NCI-H2171 (cell line): ENCODE data around the gene PIBF1.
A peak's percentile ranks its signal among the peaks of the same experiment; 100 is the strongest.
"Not testable (repeated sequence)": the region's sequence is repeated elsewhere in the genome, so short reads cannot be mapped to it uniquely, and the experiment has no call there.

Experiments used
- DNase-seq: peaks from one replicate; lab custom pipeline; 2025; lab: John Stamatoyannopoulos, UW

Gene PIBF1

DNA sequence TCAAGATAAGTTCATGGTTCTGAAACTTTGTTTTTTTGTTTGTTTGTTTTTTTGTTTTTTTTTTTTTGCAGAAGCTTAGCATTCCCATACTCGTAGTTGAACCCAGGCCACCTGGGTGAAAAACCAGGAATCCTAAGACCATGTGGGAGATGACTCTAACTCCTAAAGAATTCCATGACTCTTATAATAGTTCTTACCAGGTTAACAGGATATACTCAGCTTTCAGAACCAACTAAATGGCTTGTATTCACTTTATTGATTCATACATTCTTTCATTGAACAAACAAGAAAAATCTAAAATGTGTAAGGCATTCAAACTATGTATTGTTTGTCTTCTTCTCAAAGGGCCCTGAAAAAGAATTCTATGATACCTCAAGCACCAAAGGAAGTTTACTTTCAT is 236.4 kb downstream of the PIBF1 start:
- no peak for DNase-seq

DNA sequence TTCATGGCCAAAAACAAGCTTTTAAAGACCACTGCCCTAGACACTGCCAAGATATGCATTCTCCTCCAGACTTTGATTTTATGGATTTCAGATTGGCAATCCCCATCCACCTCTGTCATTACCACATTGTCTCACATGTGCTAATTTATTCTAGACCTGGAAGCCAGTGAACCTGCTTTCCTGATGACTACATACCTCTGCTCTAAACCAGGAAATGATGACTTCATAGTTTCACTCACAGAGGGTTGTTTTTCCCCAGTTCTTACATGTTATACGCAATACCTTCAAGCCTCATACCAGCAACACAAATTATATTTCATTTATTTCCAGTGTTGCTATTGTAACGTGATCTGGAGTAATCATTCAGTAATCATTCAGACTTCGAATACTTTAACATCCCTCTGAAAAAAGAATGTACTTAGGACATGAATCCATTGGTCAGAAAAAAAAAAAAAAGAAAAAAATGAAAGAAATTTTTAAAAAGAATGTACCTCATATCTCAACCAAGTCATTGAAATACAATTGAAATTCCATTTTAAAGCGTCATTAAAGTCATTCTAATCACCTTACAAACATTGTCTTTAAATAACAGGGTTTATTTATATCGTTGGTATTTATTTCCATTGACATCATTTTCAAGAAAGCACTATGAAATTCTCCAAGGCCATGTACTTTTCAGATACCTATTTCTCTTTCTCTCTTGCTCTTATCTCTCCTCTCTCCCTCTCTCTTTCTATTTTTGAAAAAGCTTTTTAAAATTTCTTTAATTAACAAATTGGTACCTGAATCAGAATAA is 243.5 kb downstream of the PIBF1 start:
- no peak for DNase-seq

DNA sequence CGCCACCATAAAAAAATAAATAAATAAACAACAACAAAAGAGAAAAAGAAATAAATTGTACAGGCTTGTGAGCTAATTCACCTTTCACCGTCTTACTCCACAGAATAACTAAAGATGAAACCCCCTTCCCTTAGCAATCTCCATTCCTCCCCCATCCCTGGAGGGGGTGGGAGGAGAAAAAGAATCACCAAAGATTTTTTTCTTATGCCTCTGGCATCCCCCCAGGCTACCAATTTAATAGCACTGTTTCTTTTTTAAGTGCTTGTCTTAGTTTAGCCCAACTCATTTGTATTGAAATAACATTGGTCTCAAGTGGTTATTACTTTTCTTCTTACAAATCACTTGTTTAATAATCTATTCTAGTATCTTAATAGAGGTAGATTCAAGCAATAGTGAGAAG is 253.0 kb downstream of the PIBF1 start:
- DNase-seq, result no peak

DNA sequence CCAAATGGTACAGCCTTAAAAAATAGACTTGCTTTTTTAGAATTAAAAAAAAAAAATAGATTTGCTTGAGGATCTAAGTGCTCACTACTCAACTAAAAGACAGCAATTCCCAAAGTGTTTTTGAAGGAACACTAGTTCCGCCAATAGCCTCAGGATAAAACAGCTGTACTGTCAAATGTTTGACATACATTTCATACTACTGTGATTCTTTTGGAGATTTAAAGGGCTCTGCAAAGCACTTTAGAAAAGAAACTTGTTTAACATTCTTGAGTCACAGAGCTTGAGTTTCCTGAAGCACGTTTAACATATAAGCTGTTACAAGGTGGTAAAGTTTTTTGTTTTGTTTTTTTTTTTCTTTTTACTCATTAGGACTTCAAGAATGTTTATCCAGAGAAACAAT is 253.7 kb downstream of the PIBF1 start:
- no peak for DNase-seq

DNA sequence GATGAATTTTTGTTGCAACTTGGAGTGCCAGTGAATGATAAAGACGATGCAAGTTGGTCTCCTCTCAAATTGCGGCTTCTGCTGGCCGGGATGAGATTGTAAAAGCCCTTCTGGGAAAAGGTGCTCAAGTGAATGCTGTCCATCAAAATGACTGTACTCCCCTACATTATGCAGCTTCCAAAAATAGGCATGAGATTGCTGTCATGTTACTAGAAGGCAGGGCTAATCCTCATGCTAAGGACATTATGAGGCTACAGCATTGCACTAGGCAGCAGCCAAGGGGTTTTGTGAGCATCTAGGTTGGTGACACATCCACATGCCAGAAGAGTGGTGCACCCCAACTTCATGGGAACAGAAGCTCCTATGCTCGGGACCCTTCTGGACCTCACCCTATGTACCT is 254.6 kb downstream of the PIBF1 start:
- no peak for DNase-seq

DNA sequence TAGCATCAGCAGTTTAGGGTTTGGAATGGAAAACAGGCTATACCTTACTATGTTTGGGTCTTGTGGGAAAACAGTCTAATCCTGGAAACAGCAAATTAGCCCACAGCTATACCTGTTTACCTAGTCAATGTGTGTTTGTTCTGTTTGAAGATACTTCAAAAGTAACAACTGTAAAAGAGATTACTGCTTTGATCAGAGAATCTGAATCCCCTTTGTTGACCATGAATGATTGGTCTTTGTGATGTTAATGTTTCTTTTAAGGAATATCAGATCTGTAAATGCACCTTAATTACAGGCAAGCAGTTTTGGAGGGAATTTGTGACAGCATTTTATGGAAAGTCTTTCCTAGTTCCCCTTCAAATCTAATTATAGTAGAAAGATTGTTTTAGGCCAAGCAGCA is 256.1 kb downstream of the PIBF1 start:
- no peak for DNase-seq

DNA sequence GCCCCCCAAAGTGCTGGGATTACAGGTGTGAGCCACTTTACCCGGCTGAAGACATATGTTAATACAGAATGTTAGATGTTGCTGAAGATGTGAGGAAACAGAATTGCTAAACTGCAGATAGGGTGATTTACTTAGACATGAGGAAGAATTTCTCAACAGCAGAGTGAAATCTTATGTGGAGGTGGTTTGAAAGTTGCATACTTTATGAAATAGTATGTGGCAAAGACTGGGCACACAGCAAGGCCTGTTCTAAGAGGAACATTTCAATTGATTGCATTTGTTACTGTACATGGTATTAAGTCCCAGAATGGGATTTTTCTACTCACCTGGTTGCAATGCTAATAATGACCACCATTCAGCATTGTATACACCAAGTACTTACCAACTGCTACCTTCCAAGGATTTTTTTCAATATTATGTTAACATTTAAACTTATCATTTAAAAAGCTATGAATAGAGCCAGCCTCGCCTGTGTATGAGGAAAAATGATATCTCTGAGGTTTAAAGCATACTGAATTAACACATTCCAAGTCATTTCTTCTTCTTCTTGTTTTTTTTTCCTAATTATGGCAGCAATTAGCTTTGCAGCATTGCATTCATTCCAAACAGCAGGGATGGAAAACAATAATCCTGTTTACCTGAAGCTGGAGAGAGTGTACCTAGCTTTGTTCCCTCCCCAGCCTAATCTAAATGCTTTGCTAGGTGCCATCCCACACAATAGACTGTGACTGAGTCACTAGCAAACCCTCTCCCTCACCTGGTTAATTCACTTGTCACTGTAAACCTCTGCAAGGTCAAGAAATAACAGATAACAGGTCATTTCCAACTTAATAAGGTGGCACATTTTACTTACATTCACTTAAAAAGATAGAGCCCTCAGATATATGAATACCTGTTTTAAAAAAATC is 257.5 kb downstream of the PIBF1 start:
- DNase-seq, result no peak

DNA sequence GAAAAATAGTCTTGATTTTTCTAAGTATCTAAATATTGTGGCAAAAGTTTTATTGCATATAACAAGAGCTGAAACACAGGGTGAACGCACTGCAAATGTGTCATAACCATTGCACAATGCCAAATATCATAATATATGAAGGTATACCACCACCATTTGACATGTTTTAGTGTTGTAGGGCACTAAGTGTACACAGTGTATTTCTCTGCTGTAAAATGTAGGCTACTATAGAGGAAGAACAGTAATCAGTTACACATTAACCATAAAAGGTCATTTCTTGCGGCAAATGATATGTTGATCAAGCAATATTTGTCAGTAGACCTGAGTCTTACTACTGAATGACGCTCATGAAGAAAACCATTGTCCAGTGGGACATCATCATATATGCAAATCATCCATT is 258.6 kb downstream of the PIBF1 start:
- no peak for DNase-seq

DNA sequence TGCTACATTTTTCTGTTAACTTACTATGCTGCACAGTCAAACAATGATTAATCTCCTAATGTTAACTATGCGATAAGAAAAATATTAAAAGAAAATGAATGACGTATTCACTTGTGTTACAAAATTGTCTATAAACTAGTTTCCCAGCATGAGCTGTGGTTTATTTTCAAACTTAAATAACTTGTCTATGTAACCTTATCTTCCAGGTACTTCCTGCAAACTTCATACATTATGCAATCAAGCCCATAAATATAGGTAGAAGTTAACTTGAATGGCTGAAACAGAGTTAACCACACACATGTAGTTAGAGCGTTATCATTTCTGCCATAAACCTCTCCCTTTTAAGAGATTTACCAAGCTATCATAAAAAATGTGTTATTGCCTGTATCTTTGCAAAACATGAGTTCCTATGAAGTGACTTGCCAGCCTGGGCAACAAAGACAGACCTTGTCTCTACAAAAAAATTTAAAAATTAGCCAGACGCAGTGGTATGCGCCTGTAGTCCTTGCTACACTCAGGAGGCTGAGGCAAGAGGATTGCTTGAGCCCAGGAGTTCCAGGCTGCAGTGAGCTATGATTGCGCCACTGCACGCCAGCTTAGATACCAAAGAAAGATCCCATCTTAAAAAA is 259.1 kb downstream of the PIBF1 start:
- DNase-seq, result no peak

DNA sequence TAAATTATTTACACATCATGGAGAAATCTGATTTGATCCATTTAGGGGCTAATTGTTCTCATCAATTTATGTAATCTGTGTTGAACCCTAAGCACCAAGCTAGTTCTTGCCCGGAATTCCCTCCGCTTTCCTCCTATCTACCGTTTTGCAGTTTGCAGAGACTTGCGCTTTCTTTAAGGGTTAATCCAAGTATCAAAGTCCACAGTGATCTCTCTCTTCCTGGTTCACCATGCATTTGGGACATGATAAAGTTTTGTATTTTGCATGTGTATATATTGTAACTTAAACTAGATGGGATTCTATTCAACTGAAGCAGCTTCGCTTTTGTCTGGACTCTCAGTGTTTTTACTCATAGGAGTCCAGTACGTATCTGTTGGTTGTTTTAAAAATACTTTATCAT is 263.1 kb downstream of the PIBF1 start:
- no peak for DNase-seq

DNA sequence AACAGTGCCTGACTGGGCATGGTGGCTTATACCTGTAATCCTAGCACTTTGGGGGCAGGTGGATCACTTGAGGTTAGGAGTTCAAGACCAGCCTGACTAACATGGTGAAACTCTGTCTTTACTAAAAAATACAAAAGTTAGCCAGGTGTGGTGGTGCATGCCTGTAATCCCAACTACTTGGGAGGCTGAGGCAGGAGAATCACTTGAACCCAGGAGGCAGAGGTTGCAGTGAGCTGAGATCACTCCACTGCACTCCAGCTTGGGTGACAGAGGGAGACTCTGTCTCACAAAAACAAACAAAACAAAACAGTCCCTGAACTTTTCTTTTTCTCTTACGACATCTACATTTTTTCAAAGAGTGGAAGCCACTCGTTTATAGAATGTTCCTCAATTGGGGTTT is 266.7 kb downstream of the PIBF1 start:
- DNase-seq, result not testable (repeated sequence)

DNA sequence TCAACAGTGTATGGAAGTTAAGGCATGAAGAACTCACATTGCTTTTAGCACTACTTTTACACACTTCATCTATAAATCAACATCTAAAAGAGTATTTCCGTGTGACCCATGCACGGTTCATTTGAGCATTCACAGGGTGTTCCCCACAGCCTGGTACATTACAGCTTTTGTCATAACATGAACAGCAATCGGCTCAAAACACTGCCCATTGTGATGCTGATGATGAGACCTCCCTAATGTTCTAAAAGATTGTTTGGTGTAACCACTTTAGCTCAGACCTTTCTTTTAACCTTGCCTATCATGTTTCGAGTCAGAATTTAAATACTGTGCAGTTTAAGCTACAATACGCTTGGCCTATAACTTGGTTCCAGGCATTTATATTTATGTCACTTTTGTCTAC is 272.8 kb downstream of the PIBF1 start:
- DNase-seq, result no peak

DNA sequence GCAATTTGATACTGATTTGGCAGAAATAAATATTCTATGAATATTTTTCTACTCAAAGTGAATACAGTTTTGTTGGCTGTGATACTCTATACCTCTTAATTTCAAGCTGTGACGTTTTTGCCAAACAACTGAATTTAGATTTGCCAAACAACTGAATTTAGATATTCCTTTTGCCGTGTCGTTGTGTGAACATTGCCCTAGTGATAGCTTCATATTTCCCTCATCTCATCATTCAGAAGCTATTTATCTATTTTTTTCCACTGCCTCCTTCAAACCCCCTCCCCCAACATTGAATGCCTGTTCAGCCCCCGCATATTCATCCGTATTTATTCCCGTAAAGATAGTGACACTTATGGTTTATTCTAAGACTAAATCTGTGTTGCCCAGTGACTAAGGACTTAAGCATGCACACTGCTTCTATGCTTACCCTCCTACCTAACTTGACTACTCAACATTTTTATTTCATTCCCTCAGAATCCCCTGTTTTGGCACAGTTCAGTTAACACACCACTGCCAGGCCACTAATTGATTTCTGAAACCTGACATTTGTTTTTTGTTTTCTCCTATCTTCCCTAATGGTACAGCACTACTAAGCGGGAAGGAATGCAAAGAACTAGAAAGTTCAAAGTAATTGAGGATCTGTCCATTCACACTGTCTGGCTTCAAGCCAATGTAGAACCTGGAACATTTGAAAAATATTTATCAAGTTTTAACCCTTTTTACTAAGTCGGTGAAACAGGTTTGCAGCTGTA is 274.1 kb downstream of the PIBF1 start:
- DNase-seq, result no peak

DNA sequence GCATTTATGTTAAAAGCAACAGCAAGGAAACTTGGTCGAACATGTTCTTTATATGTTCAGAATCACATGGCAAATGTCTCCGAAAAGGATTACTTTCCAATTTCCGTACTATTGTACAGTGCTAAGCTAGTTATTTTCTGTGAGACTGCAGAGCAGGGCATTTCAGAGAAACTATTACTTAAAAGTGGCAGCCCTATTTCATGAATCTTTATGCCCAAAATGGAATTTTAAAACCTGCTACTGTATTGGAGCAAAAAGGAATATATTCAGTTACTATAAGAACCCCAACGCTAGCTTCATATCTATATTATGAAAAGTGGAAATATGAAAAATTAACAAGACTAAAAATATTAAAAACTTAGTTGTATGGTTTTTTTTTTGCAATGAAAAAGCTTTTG is 274.6 kb downstream of the PIBF1 start:
- DNase-seq, result no peak

DNA sequence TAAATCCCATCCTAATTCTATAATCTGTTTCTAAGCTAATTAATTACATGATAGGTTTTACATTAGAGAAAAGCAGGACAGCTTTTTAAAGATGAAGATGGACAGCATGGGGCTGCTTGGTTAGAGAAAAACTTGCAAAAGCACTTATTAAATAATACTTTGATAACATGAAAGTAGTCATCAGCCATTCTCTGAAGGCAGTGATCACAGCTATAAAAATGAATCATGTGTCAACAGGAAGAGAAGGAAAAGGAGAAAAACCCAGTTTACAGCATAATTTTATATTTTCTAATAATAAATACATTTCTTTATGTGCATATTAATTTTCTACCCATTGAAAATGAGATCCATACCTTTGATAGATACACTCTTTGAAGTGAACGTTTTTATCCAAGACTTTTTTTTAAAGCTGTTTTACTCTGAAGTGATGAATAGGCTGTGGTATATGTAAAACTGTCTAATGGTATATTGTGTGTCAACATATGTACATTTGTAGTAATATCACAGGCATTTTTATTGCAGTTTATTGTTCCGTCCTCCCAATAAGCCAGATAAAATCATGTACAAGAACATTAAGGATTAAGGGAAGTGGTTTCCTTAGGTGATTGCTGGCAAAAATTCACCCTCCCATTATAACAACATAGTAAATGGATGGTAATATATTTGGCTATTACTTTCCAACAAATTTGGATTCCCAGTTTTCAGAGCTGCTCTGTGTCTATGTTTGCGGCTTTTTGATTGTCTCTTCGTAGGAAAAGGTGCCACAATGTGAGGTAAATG is 275.5 kb downstream of the PIBF1 start:
- DNase-seq, result no peak

DNA sequence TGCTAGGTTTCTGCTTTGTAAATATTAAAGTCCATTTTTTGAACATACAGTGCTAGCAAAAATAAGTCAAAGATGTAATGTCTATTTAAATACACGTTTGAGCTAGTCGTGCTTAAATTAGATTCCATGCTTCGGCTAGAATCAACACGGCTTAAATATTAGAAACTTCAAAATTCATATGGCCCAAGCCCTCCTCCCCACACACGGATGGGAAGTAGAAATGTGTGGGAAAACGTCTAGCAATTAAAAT is 276.1 kb downstream of the PIBF1 start:
- no peak for DNase-seq

DNA sequence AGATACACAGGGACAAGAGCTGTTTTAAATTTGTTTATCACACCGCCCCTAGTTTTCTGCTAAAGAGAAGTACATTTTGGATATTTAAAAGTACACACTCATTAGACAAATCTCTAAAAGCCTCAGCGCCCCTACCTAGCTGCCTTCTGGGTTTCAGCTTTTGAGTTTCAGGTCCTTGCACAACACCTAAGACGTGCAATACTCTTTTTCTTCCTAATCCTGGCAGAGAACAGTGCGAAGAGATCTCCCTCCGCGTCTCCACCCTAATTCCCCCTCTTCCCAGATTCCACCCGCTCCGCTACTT is 276.5 kb downstream of the PIBF1 start:
- no peak for DNase-seq

DNA sequence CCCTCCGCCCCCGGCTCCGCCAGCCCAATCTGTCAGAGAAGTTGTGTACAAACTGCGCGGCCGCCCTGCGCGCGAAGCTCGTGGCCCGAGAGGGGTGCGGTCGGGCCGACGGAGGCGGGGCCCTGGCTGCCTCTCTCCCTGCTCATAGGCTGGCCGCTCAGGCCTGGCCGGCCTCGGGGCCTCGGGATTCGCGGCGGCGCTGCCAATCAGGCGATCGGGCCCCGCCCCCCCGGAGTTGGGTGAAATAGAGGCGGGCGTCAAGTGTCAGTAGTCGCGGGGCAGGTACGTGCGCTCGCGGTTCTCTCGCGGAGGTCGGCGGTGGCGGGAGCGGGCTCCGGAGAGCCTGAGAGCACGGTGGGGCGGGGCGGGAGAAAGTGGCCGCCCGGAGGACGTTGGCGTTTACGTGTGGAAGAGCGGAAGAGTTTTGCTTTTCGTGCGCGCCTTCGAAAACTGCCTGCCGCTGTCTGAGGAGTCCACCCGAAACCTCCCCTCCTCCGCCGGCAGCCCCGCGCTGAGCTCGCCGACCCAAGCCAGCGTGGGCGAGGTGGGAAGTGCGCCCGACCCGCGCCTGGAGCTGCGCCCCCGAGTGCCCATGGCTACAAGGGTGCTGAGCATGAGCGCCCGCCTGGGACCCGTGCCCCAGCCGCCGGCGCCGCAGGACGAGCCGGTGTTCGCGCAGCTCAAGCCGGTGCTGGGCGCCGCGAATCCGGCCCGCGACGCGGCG is 277.0 kb downstream of the PIBF1 start, which contains the start of gene KLF5:
Gene KLF5, plus strand, starts transcription at position 270 of the 724 bp plus-strand sequence. Its CDS starts 323 bp downstream, at position 593.
- peak; percentile 93 for DNase-seq

DNA sequence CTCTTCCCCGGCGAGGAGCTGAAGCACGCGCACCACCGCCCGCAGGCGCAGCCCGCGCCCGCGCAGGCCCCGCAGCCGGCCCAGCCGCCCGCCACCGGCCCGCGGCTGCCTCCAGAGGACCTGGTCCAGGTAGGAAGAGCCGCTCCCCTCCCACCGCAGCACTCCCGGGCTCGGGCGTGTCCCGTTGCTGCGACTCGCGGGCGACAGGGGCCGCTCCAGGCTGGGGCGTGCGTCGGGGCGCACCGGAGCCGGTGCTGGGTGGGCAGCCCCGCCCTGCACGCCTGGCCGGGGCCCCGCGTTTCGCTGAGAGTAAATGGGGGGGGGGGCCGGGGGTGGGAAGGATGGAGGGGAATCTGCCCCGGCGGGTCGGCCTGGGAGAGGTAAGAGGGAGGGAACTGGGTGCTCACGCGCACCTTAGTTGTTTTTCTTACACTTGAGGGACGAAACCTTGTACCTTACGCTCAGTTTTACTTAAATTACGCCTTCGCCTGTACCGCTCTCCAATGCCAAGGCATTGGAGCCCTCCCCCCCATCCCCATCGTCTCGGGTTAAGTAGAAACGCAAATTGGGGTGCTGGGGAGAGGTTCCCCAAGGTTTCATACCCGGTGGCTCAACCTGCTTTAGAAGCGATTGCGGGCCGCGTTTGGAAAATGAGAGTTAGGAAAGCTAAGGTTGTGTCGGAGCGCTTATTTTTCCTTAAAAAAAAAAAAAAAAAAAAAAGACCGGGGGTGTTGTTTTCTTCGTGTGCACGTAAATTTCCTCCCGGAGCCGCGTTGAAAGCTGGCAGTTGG is 277.7 kb downstream of the PIBF1 start:
- DNase-seq, result peak; percentile 36
